ENCODE results near the gene SOCS7. TPM values are rescaled to one million over a fixed set of nuclear protein-coding genes. Genes with fewer than 3 reads are reported as not detected.

SOCS7 gene
- total and polyA plus RNA-seq, 2 experiments from 2014 or later: 1.3 to 6.8 TPM

DNA sequence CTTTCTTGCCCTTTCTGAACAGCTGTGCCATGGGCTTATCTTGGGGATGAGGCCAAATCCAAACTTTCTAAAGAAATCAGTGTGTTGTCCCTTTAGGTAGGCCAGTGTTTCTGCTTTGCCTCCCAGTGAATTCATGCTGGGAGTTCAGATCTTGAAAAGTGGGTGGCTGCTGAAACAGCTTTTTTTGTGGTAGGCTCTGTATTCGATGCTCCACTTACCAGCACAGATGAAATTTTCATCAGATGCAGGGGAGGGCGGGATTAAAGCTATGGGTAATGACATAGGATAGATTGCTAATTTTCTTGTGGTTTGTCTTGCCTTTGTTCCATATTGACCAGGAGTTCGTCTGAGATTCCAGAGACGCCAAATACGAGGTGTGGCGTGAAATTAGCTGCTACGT is 2.8 kb downstream of the SOCS7 start:
- Histone ChIP-seq H3K36me3 (ENCODE audit: low read depth) (no peaks in the 10 kb centered on the region), H2AFZ (no peak overlapping the region), H3K9me2 (ENCODE audit: insufficient read depth) (no peaks in the 10 kb centered on the region), H3K4me3 (peak overlapping the region; percentile 89; the same call in 1 of the 2 replicates), H3K27ac (no peak overlapping the region), H3K4me1 (ENCODE audit: insufficient read depth) (peaks cover 14% of the 10 kb centered on the region), H3K9ac (no peak overlapping the region), H3K4me2 (ENCODE audit: unreplicated experiment) (peak overlapping the region; percentile 92), H3K27me3 (replicated peaks; ENCODE audit: insufficient read depth) (no peaks in the 10 kb centered on the region), H4K20me1 (ENCODE audit: insufficient read depth) (0 out of 2 replicates have a peak, but pooled peaks cover 3% of the 10 kb centered on the region), H3K79me2 (ENCODE audit: insufficient read depth) (peaks cover 67% of the 10 kb centered on the region), H3K9me3 (ENCODE audit: low read depth) (no peaks in the 10 kb centered on the region), H3F3A (ENCODE audit: insufficient read depth) (no peaks in the 10 kb centered on the region)
- in situ Hi-C loops (cut with MboI): no loop called here
- no peak for TF ChIP-seq EZH2 (IDR thresholded peaks at IDR 0.05; ENCODE audit: insufficient read depth, poor library complexity, severe bottlenecking)
- no peak for TF ChIP-seq EZH2phosphoT487 (IDR thresholded peaks at IDR 0.05; ENCODE audit: insufficient read depth, low read depth)
- 86 to 90% methylated on average over 7 of the region's 7 CpGs for WGBS, 2 experiments (ENCODE audit: low coverage in 1 of 2, low lambda C conversion rate in 2 of 2, missing lambda C conversion rate in 2 of 2)
- no peak for DNase-seq

DNA sequence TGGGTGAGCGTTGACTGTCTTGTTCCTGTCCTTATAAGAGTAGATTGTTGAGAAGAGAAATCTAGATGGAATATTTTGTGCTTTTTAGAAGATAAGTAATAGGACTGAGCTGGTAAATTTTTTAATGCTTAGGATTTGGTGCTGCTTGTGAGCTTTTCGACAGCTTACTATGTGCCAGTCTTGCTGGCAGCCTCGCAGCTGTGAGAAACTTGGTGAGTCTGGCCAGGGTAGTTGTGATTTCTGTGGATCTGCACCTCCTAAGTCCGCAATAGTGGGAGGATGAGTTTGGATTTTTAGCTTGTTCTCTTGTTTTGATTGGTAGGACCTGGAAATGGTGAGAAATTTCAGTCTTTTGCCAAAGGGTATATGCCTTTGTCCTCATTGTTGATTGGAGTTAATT is 3.6 kb downstream of the SOCS7 start:
- WGBS, 2 experiments (ENCODE audit: low coverage in 1 of 2, low lambda C conversion rate in 2 of 2, missing lambda C conversion rate in 2 of 2): 60 to 67% methylated on average over 4 of the region's 4 CpGs
- H3K4me2 ChIP-seq (ENCODE audit: unreplicated experiment): no peak overlapping the region

DNA sequence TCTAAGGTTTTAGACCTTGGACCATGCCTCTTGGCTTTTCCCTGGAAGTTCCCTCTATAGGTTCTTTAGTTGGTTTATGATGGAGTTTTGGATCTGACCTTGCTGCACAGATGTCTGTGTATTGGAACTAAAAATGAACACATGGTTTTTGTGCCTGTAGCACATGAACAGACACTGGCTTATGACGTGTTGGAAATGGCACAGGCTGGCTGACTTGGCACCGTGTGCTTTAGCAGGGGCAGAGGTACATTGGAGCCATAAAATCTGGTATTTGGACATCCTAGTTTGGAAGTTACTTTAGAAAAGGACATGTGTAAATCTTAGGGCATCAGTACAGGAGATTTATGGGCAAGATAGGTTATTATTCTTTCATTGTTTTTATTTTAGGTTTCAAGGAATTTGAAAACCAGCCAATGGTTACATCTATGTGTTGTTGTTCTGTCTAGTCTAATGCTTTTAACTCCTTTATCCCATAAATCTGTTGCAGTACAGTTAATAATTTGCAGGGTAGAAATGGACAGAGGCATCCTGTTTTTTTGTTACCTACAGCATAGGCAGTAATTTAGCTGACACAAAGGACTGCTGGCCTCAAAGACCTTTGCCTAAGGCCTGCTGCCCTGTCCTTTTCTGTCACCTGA is 6.0 kb downstream of the SOCS7 start:
- H3K9me3 ChIP-seq (ENCODE audit: low read depth): no peaks in the 10 kb centered on the region
- no peak overlapping the region for H2AFZ ChIP-seq
- no peak overlapping the region for H3K27ac ChIP-seq
- H3F3A ChIP-seq (ENCODE audit: insufficient read depth): no peaks in the 10 kb centered on the region
- no peaks in the 10 kb centered on the region for H3K9me2 ChIP-seq (ENCODE audit: insufficient read depth)
- peaks cover 3% of the 10 kb centered on the region; the same call in 1 of the 2 replicates for H4K20me1 ChIP-seq (ENCODE audit: insufficient read depth)
- H3K9ac ChIP-seq: no peak overlapping the region
- in situ Hi-C loops (cut with MboI): no loop called here
- no peaks in the 10 kb centered on the region for H3K27me3 ChIP-seq (replicated peaks; ENCODE audit: insufficient read depth)
- TF ChIP-seq EZH2 (IDR thresholded peaks at IDR 0.05; ENCODE audit: insufficient read depth, poor library complexity, severe bottlenecking) (no peak), EZH2phosphoT487 (IDR thresholded peaks at IDR 0.05; ENCODE audit: insufficient read depth, low read depth) (no peak)
- H3K4me2 ChIP-seq (ENCODE audit: unreplicated experiment): no peak overlapping the region
- 12 to 22% methylated on average over 2 of the region's 2 CpGs for WGBS, 2 experiments (ENCODE audit: low coverage in 1 of 2, low lambda C conversion rate in 2 of 2, missing lambda C conversion rate in 2 of 2)
- peaks cover 91% of the 10 kb centered on the region for H3K79me2 ChIP-seq (ENCODE audit: insufficient read depth)
- H3K4me1 ChIP-seq (ENCODE audit: insufficient read depth): peaks cover 29% of the 10 kb centered on the region
- H3K36me3 ChIP-seq (ENCODE audit: low read depth): no peaks in the 10 kb centered on the region
- DNase-seq: peak; percentile 24
- H3K4me3 ChIP-seq: no peak overlapping the region

More for the DNA sequence above, 3.6 kb downstream of the SOCS7 start:
- Histone ChIP-seq H3K9me3 (ENCODE audit: low read depth) (no peaks in the 10 kb centered on the region), H3K4me3 (no peak overlapping the region), H3K27ac (no peak overlapping the region), H3F3A (ENCODE audit: insufficient read depth) (no peaks in the 10 kb centered on the region), H3K4me1 (ENCODE audit: insufficient read depth) (peaks cover 14% of the 10 kb centered on the region), H4K20me1 (ENCODE audit: insufficient read depth) (0 out of 2 replicates have a peak, but pooled peaks cover 3% of the 10 kb centered on the region), H3K79me2 (ENCODE audit: insufficient read depth) (peaks cover 73% of the 10 kb centered on the region), H3K9me2 (ENCODE audit: insufficient read depth) (no peaks in the 10 kb centered on the region), H3K9ac (no peak overlapping the region), H2AFZ (no peak overlapping the region), H3K27me3 (replicated peaks; ENCODE audit: insufficient read depth) (no peaks in the 10 kb centered on the region), H3K36me3 (ENCODE audit: low read depth) (no peaks in the 10 kb centered on the region)
- no peak for DNase-seq
- TF ChIP-seq EZH2phosphoT487 (IDR thresholded peaks at IDR 0.05; ENCODE audit: insufficient read depth, low read depth) (no peak), EZH2 (IDR thresholded peaks at IDR 0.05; ENCODE audit: insufficient read depth, poor library complexity, severe bottlenecking) (no peak)
- in situ Hi-C loops (cut with MboI): no loop called here

DNA sequence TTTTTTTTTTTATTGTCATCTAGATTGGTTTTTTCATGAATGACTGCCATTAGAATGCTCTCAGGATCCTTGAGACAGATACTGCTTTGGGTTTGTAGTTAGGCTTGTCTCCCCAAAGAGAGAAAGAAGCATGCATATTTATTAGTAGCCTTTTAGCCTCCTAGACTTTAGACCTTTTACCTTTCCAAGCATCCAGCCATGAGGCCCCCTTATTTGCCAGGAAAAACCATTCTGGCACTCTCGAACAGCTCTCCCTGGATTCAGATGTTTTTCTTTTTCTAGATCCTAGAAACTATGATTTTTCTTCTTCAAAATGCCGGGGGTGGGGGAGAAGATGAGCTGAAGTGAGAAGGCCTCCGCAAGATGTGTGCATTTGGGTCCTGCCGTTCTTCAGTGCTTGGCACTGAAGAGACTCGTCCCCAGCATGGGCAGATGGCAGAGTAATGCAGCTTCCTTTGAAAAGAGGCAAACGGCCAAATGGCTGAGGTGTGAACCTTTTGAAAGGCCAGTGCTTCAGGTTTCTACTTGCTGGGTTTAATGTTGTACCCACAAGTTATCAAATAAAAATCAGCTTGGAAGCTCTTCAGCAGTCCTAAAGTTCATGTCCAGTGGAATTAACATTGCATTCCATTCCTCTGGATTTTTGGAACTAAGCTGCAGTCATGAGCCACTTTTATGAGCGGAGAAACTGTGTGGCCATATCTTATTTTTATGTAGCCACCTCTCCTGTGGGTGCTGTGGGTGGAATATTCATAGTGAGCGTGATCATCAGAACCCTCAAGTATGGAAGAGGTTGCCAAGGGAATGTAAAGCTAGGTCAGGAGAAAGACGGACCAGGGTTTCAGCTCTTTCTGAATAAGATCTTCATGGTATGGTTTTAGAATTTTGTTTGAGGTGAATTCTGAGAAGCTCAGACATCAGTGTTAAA is 7.2 kb downstream of the SOCS7 start:
- Histone ChIP-seq H3K4me1 (ENCODE audit: insufficient read depth) (peaks cover 21% of the 10 kb centered on the region), H2AFZ (no peak overlapping the region), H3K27me3 (replicated peaks; ENCODE audit: insufficient read depth) (no peaks in the 10 kb centered on the region), H3K9me3 (ENCODE audit: low read depth) (no peaks in the 10 kb centered on the region), H3K4me2 (ENCODE audit: unreplicated experiment) (no peak overlapping the region), H3K27ac (no peak overlapping the region), H3K4me3 (no peak overlapping the region), H4K20me1 (ENCODE audit: insufficient read depth) (peaks cover 3% of the 10 kb centered on the region; the same call in 1 of the 2 replicates), H3K36me3 (ENCODE audit: low read depth) (no peaks in the 10 kb centered on the region), H3F3A (ENCODE audit: insufficient read depth) (no peaks in the 10 kb centered on the region), H3K9ac (no peak overlapping the region), H3K79me2 (ENCODE audit: insufficient read depth) (peaks cover 91% of the 10 kb centered on the region), H3K9me2 (ENCODE audit: insufficient read depth) (no peaks in the 10 kb centered on the region)
- DNase-seq: peak; percentile 32
- 60 to 61% methylated on average over 9 of the region's 9 CpGs for WGBS, 2 experiments (ENCODE audit: low coverage in 1 of 2, low lambda C conversion rate in 2 of 2, missing lambda C conversion rate in 2 of 2)
- TF ChIP-seq EZH2 (IDR thresholded peaks at IDR 0.05; ENCODE audit: insufficient read depth, poor library complexity, severe bottlenecking) (no peak), EZH2phosphoT487 (IDR thresholded peaks at IDR 0.05; ENCODE audit: insufficient read depth, low read depth) (no peak)
- in situ Hi-C loops (cut with MboI): no loop called here
